Epithelial cell of proximal tubule (primary cell): ENCODE measurements around the gene MTFR1L. TPM values are rescaled to one million over a fixed set of nuclear protein-coding genes. Genes with fewer than 3 reads are reported as not detected.

ENCODE experiments used
- DNase-seq: peaks from one replicate; pipeline ENCODE4 v3.0.0-alpha.2; 2011; ENCODE audit warnings: low read depth
- H3K4me3 ChIP-seq: 2 replicates; pipeline ENCODE4 v1.5.1; 2011; ENCODE audit warnings: low read depth, mild to moderate bottlenecking, low read length
- CTCF ChIP-seq: conservative IDR thresholded peaks from 2 replicates; pipeline ENCODE4 v1.5.1; 2012; ENCODE audit warnings: low read depth, mild to moderate bottlenecking, low read length
- total RNA-seq: library from RNA; depleted of rRNA; stranded (reverse); fragments of >200 nt; gene quantifications from 2 replicates; pipeline ENCODE4 v1.2.3, GENCODE V29; 2015

The MTFR1L gene
- total RNA-seq, 1 donor from 2014 or later = 21.6 TPM

DNA sequence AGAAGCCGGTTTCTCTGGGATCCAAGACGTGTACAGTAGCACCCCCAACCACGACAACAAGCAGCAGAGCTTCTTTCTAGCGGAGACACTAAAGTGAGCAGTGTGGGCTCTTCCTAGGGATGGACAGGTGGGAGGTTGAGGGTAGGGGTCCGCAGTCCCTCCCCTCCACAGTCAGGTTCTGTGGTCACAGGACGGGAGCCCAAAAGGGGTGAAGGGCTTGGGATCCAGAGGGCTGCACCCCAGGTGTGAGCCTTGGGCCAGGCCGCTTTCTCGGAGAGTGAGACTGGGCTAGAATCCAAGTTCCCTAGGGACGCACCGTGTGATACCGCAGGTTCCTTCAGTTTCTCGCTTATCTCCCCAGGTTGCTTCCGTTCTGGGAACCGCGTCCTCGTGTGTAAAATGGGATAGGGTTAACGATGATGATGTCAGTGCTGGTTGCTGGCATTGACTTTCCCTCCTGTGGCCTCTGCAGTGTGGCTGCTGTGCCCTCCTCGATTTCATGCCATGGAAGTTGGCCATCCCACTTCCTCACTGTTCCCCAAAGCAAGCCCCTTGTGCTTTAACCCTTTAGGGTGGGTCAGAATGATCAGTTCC lies 37.0 kb upstream of the MTFR1L start:
- no peak overlapping the region for H3K4me3 ChIP-seq
- no peak for TF ChIP-seq CTCF
- DNase-seq = no peak

DNA sequence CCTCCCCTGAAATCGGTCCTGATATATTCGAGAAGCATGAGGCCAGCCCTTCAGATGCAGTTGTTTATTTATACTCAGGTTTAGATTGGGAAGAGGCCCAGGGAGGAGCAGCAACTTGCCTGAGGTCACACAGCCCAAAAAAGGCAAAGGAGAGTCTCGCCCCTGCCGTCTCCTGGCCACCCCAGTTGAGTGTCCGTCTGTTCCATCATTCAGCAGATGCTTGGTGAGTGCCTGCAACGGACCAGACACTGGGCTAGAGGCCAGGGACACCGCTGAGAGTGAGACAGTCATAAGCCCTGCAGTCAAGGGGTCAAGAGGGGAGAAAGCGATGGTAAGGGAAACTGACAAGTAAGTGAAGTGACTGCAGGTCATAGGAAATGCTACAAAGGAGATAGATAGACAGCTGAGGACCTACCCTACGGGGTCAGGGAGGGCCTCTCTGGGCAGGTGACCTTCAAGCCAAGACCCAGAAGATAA lies 35.1 kb upstream of the MTFR1L start:
- no peak for TF ChIP-seq CTCF
- no peak overlapping the region for H3K4me3 ChIP-seq
- no peak for DNase-seq

GRCh38 chr1:25785333-25786067 lies 34.3 kb upstream of the MTFR1L start:
- no peak for TF ChIP-seq CTCF
- no peak for DNase-seq
- H3K4me3 ChIP-seq = no peak overlapping the region

GRCh38 chr1:25786887-25787759 lies 32.6 kb upstream of the MTFR1L start:
- TF ChIP-seq CTCF = no peak
- no peak for DNase-seq
- H3K4me3 ChIP-seq = no peak overlapping the region

DNA sequence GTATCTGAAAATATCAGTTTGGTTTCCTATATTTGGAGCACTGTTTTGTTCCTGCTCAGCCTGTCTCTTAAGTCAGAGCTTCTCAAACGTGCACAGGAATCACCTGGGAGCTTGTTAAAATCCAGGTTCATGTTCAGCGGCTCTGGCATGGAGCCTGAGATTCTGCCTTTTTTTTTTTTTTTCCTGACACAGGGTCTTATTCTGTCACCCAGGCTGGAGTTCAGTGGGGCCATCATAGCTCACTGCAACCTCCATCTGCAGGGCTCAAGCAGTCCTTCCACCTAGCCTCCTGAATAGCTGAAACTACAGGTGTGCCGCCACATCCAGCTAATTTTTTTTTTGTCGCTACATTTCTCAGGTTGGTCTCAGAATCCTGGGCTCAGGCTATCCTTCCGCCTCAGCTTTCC lies 32.0 kb upstream of the MTFR1L start:
- no peak for TF ChIP-seq CTCF
- H3K4me3 ChIP-seq = no peak overlapping the region
- no peak for DNase-seq

DNA sequence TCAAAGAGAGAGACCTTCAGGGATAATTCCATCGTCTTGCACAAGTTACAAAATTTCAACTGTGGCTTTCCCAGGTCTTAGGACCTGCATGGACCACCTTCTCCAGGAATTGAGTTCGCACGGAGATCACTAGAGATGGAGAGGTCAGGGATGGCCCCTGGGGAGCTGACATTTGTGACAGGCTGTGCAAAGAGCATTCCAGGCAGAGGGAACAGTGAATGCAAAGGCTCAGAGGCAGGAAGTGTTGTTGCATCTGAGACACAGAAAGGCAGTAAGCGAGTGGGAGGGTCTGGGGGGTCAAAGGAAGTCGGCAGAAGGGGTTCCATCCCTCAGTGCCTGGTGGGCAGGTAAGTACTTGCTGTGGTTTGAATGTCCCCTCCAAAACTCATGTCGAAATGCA lies 29.3 kb upstream of the MTFR1L start:
- H3K4me3 ChIP-seq = no peak overlapping the region
- no peak for TF ChIP-seq CTCF
- DNase-seq = no peak
